HepG2 (cell line): ENCODE measurements around the gene GNG5. TPM values are rescaled to one million over a fixed set of nuclear protein-coding genes. Genes with fewer than 3 reads are reported as not detected.

Experiments
- ATAC-seq: fragments of 200-7000 bp; cut with Tn5 transposase; 3 replicates; pipeline ENCODE4 v1.9.1; 2020; ENCODE audit warnings: mild to moderate bottlenecking, moderate library complexity
- BruUV-seq: library from RNA; stranded (reverse); fragments of 400-500 nt; replicated peaks from 2 replicates; lab custom pipeline; 2021; lab: Mats Ljungman, UMichigan
- CTCF ChIA-PET: fragments of 300-600 bp; formaldehyde crosslinking; extraction: SDS; loops from one replicate; lab custom pipeline; 2021; ENCODE audit warnings: low total read pairs, inconsistent platforms, low intra/inter-chr PET ratio; lab: Yijun Ruan, JAX
- POLR2A ChIA-PET: fragments of 350-600 bp; sonication (Branson Sonifier 250); formaldehyde crosslinking; loops from one replicate; lab custom pipeline; 2020; ENCODE audit warnings: antibody characterized with exemption, inconsistent platforms; lab: Yijun Ruan, JAX
- DNase-seq: peaks from one replicate; pipeline ENCODE4 v3.0.0-alpha.2; 2015; ENCODE audit warnings: low spot score
- FAIRE-seq: peaks from 3 replicates; lab custom pipeline; 2011; peaks lifted over from hg19 to GRCh38; lab: Jason Lieb, UNC
- H2AFZ ChIP-seq: one replicate; pipeline ENCODE4 v1.6.1; 2011; ENCODE audit warnings: low read length, inconsistent platforms
- H3K27ac ChIP-seq: fragments of 300-600 bp; 3 replicates; pipeline ENCODE4 v1.8.0; 2011; ENCODE audit warnings: mixed run types, mild to moderate bottlenecking, mixed read lengths, low read length, inconsistent platforms; ENCODE audit not compliant: insufficient read depth; ENCODE audit errors: extremely low read length
- H3K27me3 ChIP-seq, 2 experiments: fragments of 200-600 bp in 1 of 2; 2 replicates in 1 of 2; 3 replicates in 1 of 2; pipeline versions ENCODE4 v1.6.0 to v1.8.0; 2011; ENCODE audit warnings: low read length in 2 of 2, mild to moderate bottlenecking in 2 of 2, moderate library complexity in 2 of 2, inconsistent platforms in 1 of 2; ENCODE audit not compliant: insufficient read depth in 2 of 2, control insufficient read depth in 1 of 2
- H3K36me3 ChIP-seq, 2 experiments: fragments of 200-600 bp in 1 of 2; replicated peaks in 1 of 2; 2 replicates in 1 of 2; 3 replicates in 1 of 2; pipeline versions ENCODE4 v1.5.1 to v1.8.0; 2011; ENCODE audit warnings: low read length in 2 of 2, inconsistent platforms in 1 of 2; ENCODE audit not compliant: insufficient read depth in 2 of 2, control insufficient read depth in 1 of 2
- H3K4me1 ChIP-seq: 2 replicates; pipeline ENCODE4 v1.5.1; 2012; ENCODE audit warnings: low read length, inconsistent platforms; ENCODE audit not compliant: insufficient read depth
- H3K4me2 ChIP-seq: 2 replicates; pipeline ENCODE4 v1.6.0; 2011; ENCODE audit warnings: low read depth, low read length, inconsistent platforms
- H3K4me3 ChIP-seq, 3 experiments: fragments of 200-600 bp in 1 of 3; sonication (generic), shearing (Covaris generic) in 1 of 3; replicated peaks in 1 of 3; 2 replicates each; pipeline ENCODE4 v1.5.1; 2011 to 2016; ENCODE audit warnings: low read length in 3 of 3, inconsistent platforms in 2 of 3, low read depth in 2 of 3, mild to moderate bottlenecking in 2 of 3, control low read depth in 1 of 3, mixed read lengths in 1 of 3; ENCODE audit not compliant: insufficient read depth in 1 of 3
- H3K79me2 ChIP-seq: one replicate; pipeline ENCODE4 v1.6.1; 2011; ENCODE audit warnings: low read length, inconsistent platforms; ENCODE audit not compliant: insufficient read depth
- H3K9ac ChIP-seq: 2 replicates; pipeline ENCODE4 v1.6.0; 2011; ENCODE audit warnings: mild to moderate bottlenecking, low read depth, low read length, inconsistent platforms; ENCODE audit not compliant: insufficient read depth
- H3K9me3 ChIP-seq: 2 replicates; pipeline ENCODE4 v1.5.1; 2012; ENCODE audit warnings: mild to moderate bottlenecking, low read length
- H4K20me1 ChIP-seq: 2 replicates; pipeline ENCODE4 v1.6.0; 2011; ENCODE audit warnings: inconsistent platforms, mild to moderate bottlenecking, low read length, moderate library complexity; ENCODE audit not compliant: insufficient read depth
- DNMT3B ChIP-seq: conservative IDR thresholded peaks from 2 replicates; pipeline ENCODE4 v1.6.1; 2016; ENCODE audit warnings: missing biosample characterization, control low read depth
- HHEX ChIP-seq: IDR thresholded peaks from 2 replicates; pipeline ENCODE4 v1.6.1; 2016; ENCODE audit warnings: control low read depth
- IRF2 ChIP-seq: IDR thresholded peaks from 2 replicates; pipeline ENCODE4 v1.6.1; 2018; ENCODE audit warnings: missing genetic modification reagents, missing compliant biosample characterization
- MED13 ChIP-seq: sonication (generic); formaldehyde crosslinking; IDR thresholded peaks from 2 replicates; pipeline ENCODE4 v1.5.0; 2020; ENCODE audit warnings: missing genetic modification reagents
- NONO ChIP-seq, 2 experiments: fragments of 450-650 bp in 1 of 2; sonication (generic) in 1 of 2; formaldehyde crosslinking in 1 of 2; IDR thresholded peaks in 1 of 2; conservative IDR thresholded peaks in 1 of 2; 2 replicates each; pipeline versions ENCODE4 v1.6.1 to v1.8.0; 2017 to 2022; ENCODE audit warnings: mild to moderate bottlenecking in 1 of 2, missing genetic modification reagents in 1 of 2, moderate library complexity in 1 of 2
- SIX1 ChIP-seq: sonication (generic); formaldehyde crosslinking; IDR thresholded peaks from 2 replicates; pipeline ENCODE4 v1.4.0; 2020; ENCODE audit warnings: missing genetic modification reagents, borderline replicate concordance
- SKI ChIP-seq: fragments of 450-650 bp; IDR thresholded peaks from one replicate; pipeline ENCODE4 v1.6.1; 2018; ENCODE audit warnings: mild to moderate bottlenecking; ENCODE audit not compliant: partially characterized antibody
- TOE1 ChIP-seq: sonication (generic); formaldehyde crosslinking; IDR thresholded peaks from 2 replicates; pipeline ENCODE4 v1.4.0; 2020; ENCODE audit warnings: mild to moderate bottlenecking, missing genetic modification reagents
- ZC3H4 ChIP-seq: sonication (generic); formaldehyde crosslinking; IDR thresholded peaks from 2 replicates; pipeline ENCODE4 v1.4.0; 2020; ENCODE audit warnings: missing genetic modification reagents, borderline replicate concordance
- ZMYM3 ChIP-seq: sonication (generic); formaldehyde crosslinking; IDR thresholded peaks from 2 replicates; pipeline ENCODE4 v1.5.1; 2020; ENCODE audit warnings: mild to moderate bottlenecking, missing genetic modification reagents
- ZNF569 ChIP-seq: sonication (generic); formaldehyde crosslinking; IDR thresholded peaks from 2 replicates; pipeline ENCODE4 v1.5.0; 2020; ENCODE audit warnings: mild to moderate bottlenecking, missing genetic modification reagents, moderate library complexity, borderline replicate concordance
- ZNF749 ChIP-seq: sonication (generic); formaldehyde crosslinking; IDR thresholded peaks from 2 replicates; pipeline ENCODE4 v1.8.0; 2022; ENCODE audit warnings: mild to moderate bottlenecking, missing genetic modification reagents, moderate library complexity, borderline replicate concordance
- WGBS: methylation state at CpG from one replicate; pipeline ENCODE4 v1.1.6; 2017; ENCODE audit warnings: low lambda C conversion rate; 5-methylcytosine and 5-hydroxymethylcytosine counted together
- in situ Hi-C: cut with HindIII; loops from 2 replicates; pipeline ENCODE4 v1.10.0; 2017; ENCODE audit warnings: low pct_unique_long_range_greater_than_20kb; ENCODE audit not compliant: extremely low pct_ligation_motif_present
- intact Hi-C: fragments of 100-400 bp; cut with micrococcal nuclease; formaldehyde crosslinking; loops from one replicate; pipeline ENCODE4 v1.10.0; 2022; ENCODE audit not compliant: unreplicated experiment
- polyA plus RNA-seq, 8 experiments: library from polyadenylated mRNA; depleted of rRNA in 3 of 8; stranded (reverse) in 7 of 8; unstranded in 1 of 8; fragments of >200 nt; fragmentation: Illumina TruSeq in 4 of 8; extraction: Trizol in 4 of 8; gene quantifications; 2 replicates each; pipeline versions ENCODE4 v1.2.1 to v1.2.3, GENCODE V29; 2011 to 2016; ENCODE audit warnings: low read depth in 4 of 8, missing spikeins in 1 of 8, mixed read lengths in 1 of 8; ENCODE audit not compliant: insufficient read depth in 1 of 8
- total RNA-seq, 5 experiments: library from RNA; depleted of rRNA; stranded (reverse); fragments of >200 nt; fragmentation: Illumina TruSeq; extraction: Trizol; gene quantifications; 2 replicates each; pipeline ENCODE4 v1.2.3, GENCODE V29; 2016; ENCODE audit warnings: low read depth in 1 of 5
- TF ChIP-seq, protein P1 (sequence below): IDR thresholded peaks from 2 replicates; pipeline ENCODE4 v1.6.1; 2016; ENCODE audit warnings: low read depth, control low read depth
- TF ChIP-seq, protein P2 (sequence below): sonication (generic); formaldehyde crosslinking; IDR thresholded peaks from 2 replicates; pipeline ENCODE4 v1.5.0; 2020; ENCODE audit warnings: mild to moderate bottlenecking, missing genetic modification reagents
- TF ChIP-seq, protein P3 (sequence below): sonication (generic); formaldehyde crosslinking; IDR thresholded peaks from 2 replicates; pipeline ENCODE4 v1.5.0; 2020; ENCODE audit warnings: missing genetic modification reagents, mild to moderate bottlenecking, borderline replicate concordance
- TF ChIP-seq, protein P4 (sequence below): IDR thresholded peaks from 2 replicates; pipeline ENCODE4 v1.6.1; 2016; ENCODE audit warnings: mild to moderate bottlenecking, missing biosample characterization, missing genetic modification reagents
- TF ChIP-seq, protein P5 (sequence below): sonication (generic); formaldehyde crosslinking; conservative IDR thresholded peaks from 2 replicates; pipeline ENCODE4 v1.8.0; 2022; ENCODE audit warnings: missing genetic modification reagents

GNG5 gene
- total and polyA plus RNA-seq, 2 of the 13 experiments (the other 11 are each of a cell fraction or from before 2014, with no cell fraction given), result 103 to 137 TPM

DNA sequence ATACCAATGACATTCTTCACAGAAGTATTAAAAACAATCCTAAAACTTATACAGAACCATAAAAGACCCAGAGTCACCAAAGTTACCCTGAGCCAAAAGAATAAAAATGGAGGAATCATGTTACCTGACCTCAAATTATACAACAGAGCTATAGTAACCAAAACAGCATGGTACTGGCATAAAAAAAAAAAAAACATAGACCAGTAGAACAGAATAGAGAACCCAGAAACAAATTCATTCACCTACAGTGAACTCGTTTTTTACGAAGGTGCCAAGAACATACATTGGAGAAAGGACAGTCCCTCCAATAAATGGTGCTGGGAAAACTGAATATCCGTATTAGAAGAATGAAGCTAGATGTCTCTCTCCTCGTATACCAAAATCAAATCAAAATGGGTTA, 2.6 kb upstream of the GNG5 start:
- DNase-seq (no peak), ATAC-seq (no peak), FAIRE-seq (no peak)
- H3K4me2 ChIP-seq, result no peak overlapping the region
- CTCF ChIA-PET, result no interaction called here
- H3K4me1 ChIP-seq, result peaks cover 25% of the 10 kb centered on the region
- WGBS, result 96% methylated on average over 4 of the region's 4 CpGs
- H3K27me3 ChIP-seq, result no peaks in the 10 kb centered on the region
- BruUV-seq, result no TSS peak
- H3K27ac ChIP-seq, result no peak overlapping the region
- no peaks in the 10 kb centered on the region for H3K36me3 ChIP-seq
- H3K9me3 ChIP-seq, result no peaks in the 10 kb centered on the region
- H3K9ac ChIP-seq, result no peak overlapping the region
- H2AFZ ChIP-seq, result no peak overlapping the region
- H3K4me3 ChIP-seq, result no peak overlapping the region
- intact Hi-C loops, result loop anchor here (5.0 kb wide), 1 partner anchor 33 kb away; no protein-coding TSS in a partner anchor
- in situ Hi-C loops, result loop anchor here (5.0 kb wide), 1 partner anchor 63 kb away; the partner anchor contains the start of gene CTBS
- H3K79me2 ChIP-seq, result peaks cover 19% of the 10 kb centered on the region
- no peak for TF ChIP-seq ZNF749 (CRISPR knock-in tag)
- no peak for TF ChIP-seq ZNF569 (CRISPR knock-in tag)
- no peak for TF ChIP-seq NONO (IDR thresholded peaks at IDR 0.05)
- no peak for TF ChIP-seq NONO (CRISPR knock-in tag; conservative IDR thresholded peaks at IDR 0.05)
- TF ChIP-seq, protein P1, sequence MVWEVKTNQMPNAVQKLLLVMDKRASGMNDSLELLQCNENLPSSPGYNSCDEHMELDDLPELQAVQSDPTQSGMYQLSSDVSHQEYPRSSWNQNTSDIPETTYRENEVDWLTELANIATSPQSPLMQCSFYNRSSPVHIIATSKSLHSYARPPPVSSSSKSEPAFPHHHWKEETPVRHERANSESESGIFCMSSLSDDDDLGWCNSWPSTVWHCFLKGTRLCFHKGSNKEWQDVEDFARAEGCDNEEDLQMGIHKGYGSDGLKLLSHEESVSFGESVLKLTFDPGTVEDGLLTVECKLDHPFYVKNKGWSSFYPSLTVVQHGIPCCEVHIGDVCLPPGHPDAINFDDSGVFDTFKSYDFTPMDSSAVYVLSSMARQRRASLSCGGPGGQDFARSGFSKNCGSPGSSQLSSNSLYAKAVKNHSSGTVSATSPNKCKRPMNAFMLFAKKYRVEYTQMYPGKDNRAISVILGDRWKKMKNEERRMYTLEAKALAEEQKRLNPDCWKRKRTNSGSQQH (CRISPR knock-in tag), result no peak
- TF ChIP-seq, protein P2, sequence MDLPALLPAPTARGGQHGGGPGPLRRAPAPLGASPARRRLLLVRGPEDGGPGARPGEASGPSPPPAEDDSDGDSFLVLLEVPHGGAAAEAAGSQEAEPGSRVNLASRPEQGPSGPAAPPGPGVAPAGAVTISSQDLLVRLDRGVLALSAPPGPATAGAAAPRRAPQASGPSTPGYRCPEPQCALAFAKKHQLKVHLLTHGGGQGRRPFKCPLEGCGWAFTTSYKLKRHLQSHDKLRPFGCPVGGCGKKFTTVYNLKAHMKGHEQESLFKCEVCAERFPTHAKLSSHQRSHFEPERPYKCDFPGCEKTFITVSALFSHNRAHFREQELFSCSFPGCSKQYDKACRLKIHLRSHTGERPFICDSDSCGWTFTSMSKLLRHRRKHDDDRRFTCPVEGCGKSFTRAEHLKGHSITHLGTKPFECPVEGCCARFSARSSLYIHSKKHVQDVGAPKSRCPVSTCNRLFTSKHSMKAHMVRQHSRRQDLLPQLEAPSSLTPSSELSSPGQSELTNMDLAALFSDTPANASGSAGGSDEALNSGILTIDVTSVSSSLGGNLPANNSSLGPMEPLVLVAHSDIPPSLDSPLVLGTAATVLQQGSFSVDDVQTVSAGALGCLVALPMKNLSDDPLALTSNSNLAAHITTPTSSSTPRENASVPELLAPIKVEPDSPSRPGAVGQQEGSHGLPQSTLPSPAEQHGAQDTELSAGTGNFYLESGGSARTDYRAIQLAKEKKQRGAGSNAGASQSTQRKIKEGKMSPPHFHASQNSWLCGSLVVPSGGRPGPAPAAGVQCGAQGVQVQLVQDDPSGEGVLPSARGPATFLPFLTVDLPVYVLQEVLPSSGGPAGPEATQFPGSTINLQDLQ (CRISPR knock-in tag), result no peak
- no peak for TF ChIP-seq ZC3H4 (CRISPR knock-in tag)
- TF ChIP-seq, protein P3, sequence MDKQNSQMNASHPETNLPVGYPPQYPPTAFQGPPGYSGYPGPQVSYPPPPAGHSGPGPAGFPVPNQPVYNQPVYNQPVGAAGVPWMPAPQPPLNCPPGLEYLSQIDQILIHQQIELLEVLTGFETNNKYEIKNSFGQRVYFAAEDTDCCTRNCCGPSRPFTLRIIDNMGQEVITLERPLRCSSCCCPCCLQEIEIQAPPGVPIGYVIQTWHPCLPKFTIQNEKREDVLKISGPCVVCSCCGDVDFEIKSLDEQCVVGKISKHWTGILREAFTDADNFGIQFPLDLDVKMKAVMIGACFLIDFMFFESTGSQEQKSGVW (CRISPR knock-in tag), result no peak
- no peak for TF ChIP-seq MED13 (CRISPR knock-in tag)
- no peak for TF ChIP-seq SIX1 (CRISPR knock-in tag)
- no peak for TF ChIP-seq DNMT3B (CRISPR knock-in tag)
- TF ChIP-seq, protein P4, sequence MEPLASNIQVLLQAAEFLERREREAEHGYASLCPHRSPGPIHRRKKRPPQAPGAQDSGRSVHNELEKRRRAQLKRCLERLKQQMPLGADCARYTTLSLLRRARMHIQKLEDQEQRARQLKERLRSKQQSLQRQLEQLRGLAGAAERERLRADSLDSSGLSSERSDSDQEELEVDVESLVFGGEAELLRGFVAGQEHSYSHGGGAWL (CRISPR knock-in tag), result no peak
- no peak for TF ChIP-seq SKI
- no peak for TF ChIP-seq TOE1
- TF ChIP-seq, protein P5, sequence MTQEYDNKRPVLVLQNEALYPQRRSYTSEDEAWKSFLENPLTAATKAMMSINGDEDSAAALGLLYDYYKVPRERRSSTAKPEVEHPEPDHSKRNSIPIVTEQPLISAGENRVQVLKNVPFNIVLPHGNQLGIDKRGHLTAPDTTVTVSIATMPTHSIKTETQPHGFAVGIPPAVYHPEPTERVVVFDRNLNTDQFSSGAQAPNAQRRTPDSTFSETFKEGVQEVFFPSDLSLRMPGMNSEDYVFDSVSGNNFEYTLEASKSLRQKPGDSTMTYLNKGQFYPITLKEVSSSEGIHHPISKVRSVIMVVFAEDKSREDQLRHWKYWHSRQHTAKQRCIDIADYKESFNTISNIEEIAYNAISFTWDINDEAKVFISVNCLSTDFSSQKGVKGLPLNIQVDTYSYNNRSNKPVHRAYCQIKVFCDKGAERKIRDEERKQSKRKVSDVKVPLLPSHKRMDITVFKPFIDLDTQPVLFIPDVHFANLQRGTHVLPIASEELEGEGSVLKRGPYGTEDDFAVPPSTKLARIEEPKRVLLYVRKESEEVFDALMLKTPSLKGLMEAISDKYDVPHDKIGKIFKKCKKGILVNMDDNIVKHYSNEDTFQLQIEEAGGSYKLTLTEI, result no peak
- no peak for TF ChIP-seq ZMYM3 (CRISPR knock-in tag)
- no peak for TF ChIP-seq HHEX (CRISPR knock-in tag)
- TF ChIP-seq IRF2 (CRISPR knock-in tag), result no peak
- H4K20me1 ChIP-seq, result peaks cover 11% of the 10 kb centered on the region
- POLR2A ChIA-PET, result interaction anchor here (1.2 to 1.8 kb wide), 2 partner anchors 29 to 65 kb away, joined by 3 to 14 read pairs; partner anchors contain the start of gene CTBS
